Liver (tissue), 9 donors: ENCODE measurements around the gene EGFLAM. TPM values are rescaled to one million over a fixed set of nuclear protein-coding genes. Genes with fewer than 3 reads are reported as not detected.
"Not testable (repeated sequence)": the region's sequence is repeated elsewhere in the genome, so short reads cannot be mapped to it uniquely, and the experiment has no call there.

Experiments used
- DNase-seq: peaks from one replicate; pipeline ENCODE4 v3.0.0-alpha.2; 2017; ENCODE audit warnings: low spot score
- H3K27ac ChIP-seq, 2 donors: one replicate each; pipeline ENCODE4 v1.7.0; 2013; ENCODE audit warnings: inconsistent platforms in 2 of 2, low read length in 2 of 2, control low read depth in 1 of 2, low read depth in 1 of 2, mild to moderate bottlenecking in 1 of 2
- H3K27me3 ChIP-seq, 4 donors: one replicate each; pipeline versions ENCODE4 v1.6.1 to v1.7.0; 2013; ENCODE audit warnings: low read length in 3 of 4, inconsistent platforms in 1 of 4, mild to moderate bottlenecking in 1 of 4, moderate library complexity in 1 of 4; ENCODE audit not compliant: control insufficient read depth in 4 of 4, insufficient read depth in 4 of 4
- H3K36me3 ChIP-seq, 4 donors: one replicate each; pipeline versions ENCODE4 v1.6.1 to v1.7.0; 2013; ENCODE audit warnings: low read length in 3 of 4, mild to moderate bottlenecking in 3 of 4, low read depth in 1 of 4, moderate library complexity in 1 of 4; ENCODE audit not compliant: control insufficient read depth in 4 of 4, insufficient read depth in 3 of 4
- H3K4me1 ChIP-seq, 4 donors: one replicate each; pipeline versions ENCODE4 v1.6.1 to v1.7.0; 2013; ENCODE audit warnings: low read length in 3 of 4, mild to moderate bottlenecking in 3 of 4, moderate library complexity in 1 of 4; ENCODE audit not compliant: control insufficient read depth in 4 of 4, insufficient read depth in 4 of 4
- H3K4me3 ChIP-seq, 3 donors: one replicate each; pipeline versions ENCODE4 v1.6.1 to v1.7.0; 2013; ENCODE audit warnings: low read length in 3 of 3, control low read depth in 1 of 3, low read depth in 1 of 3, mild to moderate bottlenecking in 1 of 3
- H3K9ac ChIP-seq, 2 donors: one replicate each; pipeline ENCODE4 v1.7.0; 2013; ENCODE audit warnings: low read length in 2 of 2, mild to moderate bottlenecking in 2 of 2, moderate library complexity in 2 of 2, control low read depth in 1 of 2, low read depth in 1 of 2
- H3K9me3 ChIP-seq, 4 donors: one replicate each; pipeline versions ENCODE4 v1.6.1 to v1.7.0; 2013; ENCODE audit warnings: low read length in 3 of 4; ENCODE audit not compliant: control insufficient read depth in 4 of 4
- EGR1 ChIP-seq, 2 donors: IDR thresholded peaks; 2 replicates each; pipeline ENCODE4 v1.6.1; 2016 to 2018; ENCODE audit warnings: antibody characterized with exemption in 2 of 2, low read depth in 2 of 2
- FOXA1 ChIP-seq: IDR thresholded peaks from 2 replicates; pipeline ENCODE4 v1.6.1; 2016; ENCODE audit warnings: antibody characterized with exemption
- FOXA2 ChIP-seq: IDR thresholded peaks from 2 replicates; pipeline ENCODE4 v1.6.1; 2016; ENCODE audit warnings: antibody characterized with exemption
- GABPA ChIP-seq, 2 donors: IDR thresholded peaks in 1 of 2; conservative IDR thresholded peaks in 1 of 2; 2 replicates each; pipeline ENCODE4 v1.6.1; 2016; ENCODE audit warnings: antibody characterized with exemption in 2 of 2, mild to moderate bottlenecking in 1 of 2, moderate library complexity in 1 of 2
- JUND ChIP-seq, 2 donors: IDR thresholded peaks; 2 replicates each; pipeline ENCODE4 v1.6.1; 2016; ENCODE audit warnings: antibody characterized with exemption in 2 of 2
- NR2F2 ChIP-seq: IDR thresholded peaks from 2 replicates; pipeline ENCODE4 v1.6.1; 2016; ENCODE audit warnings: antibody characterized with exemption
- RXRA ChIP-seq, 2 donors: IDR thresholded peaks; 2 replicates each; pipeline ENCODE4 v1.6.1; 2017 to 2018; ENCODE audit warnings: antibody characterized with exemption in 2 of 2, mild to moderate bottlenecking in 1 of 2
- SP1 ChIP-seq: IDR thresholded peaks from 2 replicates; pipeline ENCODE4 v1.6.1; 2018; ENCODE audit warnings: antibody characterized with exemption, mild to moderate bottlenecking
- TAF1 ChIP-seq: conservative IDR thresholded peaks from 2 replicates; pipeline ENCODE4 v1.6.1; 2016; ENCODE audit warnings: antibody characterized with exemption, mild to moderate bottlenecking
- YY1 ChIP-seq: IDR thresholded peaks from 2 replicates; pipeline ENCODE4 v1.6.1; 2016; ENCODE audit warnings: antibody characterized with exemption, mild to moderate bottlenecking
- WGBS: extraction: QIAGEN DNeasy Blood & Tissue Kit; methylation state at CpG from one replicate; pipeline ENCODE4 v1.1.7; 2013; 5-methylcytosine and 5-hydroxymethylcytosine counted together
- polyA plus RNA-seq, 2 donors: library from polyadenylated mRNA; stranded (reverse) in 1 of 2; unstranded in 1 of 2; fragments of 200-250 nt in 1 of 2; fragments of >200 nt in 1 of 2; fragmentation: Nextera tagmentation in 1 of 2; extraction: Ambion mirVana in 1 of 2; gene quantifications; one replicate each; pipeline versions ENCODE4 v1.2.1 to v1.2.3, GENCODE V29; 2013 to 2015
- total RNA-seq, 2 donors: library from RNA; depleted of rRNA; stranded (reverse); fragments of >200 nt; gene quantifications; one replicate each; pipeline ENCODE4 v1.2.3, GENCODE V29; 2014
- TF ChIP-seq, protein P1 (sequence below): IDR thresholded peaks from 2 replicates; pipeline ENCODE4 v1.6.1; 2016; ENCODE audit warnings: antibody characterized with exemption, mild to moderate bottlenecking
- TF ChIP-seq, protein P2 (sequence below): fragments of 150-350 bp; IDR thresholded peaks from 2 replicates; pipeline ENCODE4 v1.5.1; 2017; ENCODE audit warnings: improper control_type of control experiment, low read depth, low read length; ENCODE audit not compliant: missing input control
- TF ChIP-seq, protein P3 (sequence below): IDR thresholded peaks from 2 replicates; pipeline ENCODE4 v1.6.1; 2016; ENCODE audit warnings: antibody characterized with exemption
- donor health status: healthy.
- donor health status: healthy.
- donor health status: healthy.
- donor health status: healthy.
- donor health status: healthy.

EGFLAM gene
- total and polyA plus RNA-seq, 4 donors, result 1.1 to 4.9 (median 1.9) TPM

DNA sequence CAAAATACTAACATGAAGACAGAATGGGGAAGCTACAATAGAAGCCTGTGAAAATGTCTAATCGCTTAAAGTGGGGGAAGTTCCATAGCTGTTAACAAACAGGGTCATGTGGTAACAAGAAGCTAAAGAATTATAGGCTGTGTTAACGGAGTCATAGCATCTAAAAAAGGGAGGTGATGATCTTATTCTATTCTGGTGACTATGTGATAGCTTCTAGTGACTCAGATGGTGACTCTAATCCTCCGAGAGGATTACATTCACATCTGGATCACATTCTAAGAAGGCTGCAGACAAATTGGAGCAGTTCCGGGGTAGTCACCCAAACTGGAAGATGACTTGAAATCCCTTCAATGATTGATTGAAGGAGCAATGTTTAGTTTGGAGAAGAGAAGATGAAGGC, 156.0 kb downstream of the EGFLAM start:
- Histone ChIP-seq H3K27me3 (peaks cover 0 to 2% (median 0%) of the 10 kb centered on the region in 4 donors), H3K4me1 (no peaks in the 10 kb centered on the region), H3K36me3 (no peaks in the 10 kb centered on the region), H3K27ac (no peak overlapping the region), H3K9ac (no peak overlapping the region), H3K4me3 (no peak overlapping the region), H3K9me3 (no peaks in the 10 kb centered on the region)
- WGBS, result 94% methylated on average over 4 of the region's 4 CpGs
- TF ChIP-seq EGR1 (IDR thresholded peaks at IDR 0.05; ENCODE audit: low read depth in 2 of 2) (no peak), TAF1 (no peak)
- DNase-seq, result no peak

DNA sequence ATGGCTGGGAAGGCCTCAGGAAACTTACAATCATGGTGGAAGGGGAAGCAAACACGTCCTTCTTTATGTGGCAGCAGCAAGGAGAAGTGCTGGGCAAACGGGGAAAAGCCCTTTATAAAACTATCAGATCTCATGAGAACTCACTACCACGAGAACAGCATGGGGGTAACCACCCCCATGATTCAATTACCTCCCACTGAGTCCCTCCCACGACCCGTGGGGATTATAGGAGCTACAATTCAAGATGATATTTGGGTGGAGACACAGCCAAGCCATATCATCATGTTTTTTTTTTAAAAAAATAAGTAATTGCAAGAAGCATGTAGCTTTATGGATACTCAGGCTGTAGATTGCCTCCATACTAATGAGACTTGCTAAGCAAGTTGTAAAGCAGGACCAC, 157.4 kb downstream of the EGFLAM start:
- WGBS, result 67% methylated on average over 5 of the region's 5 CpGs
- not testable (repeated sequence) for H3K4me1 ChIP-seq, H3K27me3 ChIP-seq, H3K9ac ChIP-seq, H3K27ac ChIP-seq, H3K36me3 ChIP-seq, H3K9me3 ChIP-seq, H3K4me3 ChIP-seq, DNase-seq

DNA sequence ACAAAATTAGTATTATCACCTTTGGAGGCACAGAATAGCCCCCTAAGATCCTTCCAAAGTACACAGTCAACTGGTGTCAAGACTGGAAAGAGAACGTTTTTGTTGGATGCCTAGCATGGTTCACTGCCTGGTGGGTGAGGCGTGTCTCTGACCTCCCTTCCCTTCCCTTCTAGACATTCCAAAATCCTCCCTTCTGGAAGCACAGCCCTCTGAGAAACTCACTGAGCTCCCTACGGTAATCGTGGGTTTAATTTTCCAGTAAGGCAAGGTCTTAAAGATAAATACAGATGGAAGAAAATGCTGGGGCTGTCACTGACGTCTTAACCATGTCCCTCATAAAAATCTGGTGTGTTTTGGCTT, 159.3 kb downstream of the EGFLAM start:
- DNase-seq, result no peak
- WGBS, result 74% methylated on average over 5 of the region's 5 CpGs

More for the DNA sequence above, 159.3 kb downstream of the EGFLAM start:
- Histone ChIP-seq H3K27ac (no peak overlapping the region), H3K9ac (no peak overlapping the region), H3K4me3 (no peak overlapping the region), H3K36me3 (no peaks in the 10 kb centered on the region), H3K4me1 (no peaks in the 10 kb centered on the region), H3K27me3 (peaks cover 0 to 2% (median 0%) of the 10 kb centered on the region in 4 donors), H3K9me3 (no peaks in the 10 kb centered on the region)
- no peak for TF ChIP-seq GABPA (IDR thresholded peaks at IDR 0.05 in 1 of 2, conservative IDR thresholded peaks at IDR 0.05 in 1 of 2)
- TF ChIP-seq JUND (IDR thresholded peaks at IDR 0.05), result no peak
- no peak for TF ChIP-seq YY1
- TF ChIP-seq TAF1, result no peak
- TF ChIP-seq, protein P1, sequence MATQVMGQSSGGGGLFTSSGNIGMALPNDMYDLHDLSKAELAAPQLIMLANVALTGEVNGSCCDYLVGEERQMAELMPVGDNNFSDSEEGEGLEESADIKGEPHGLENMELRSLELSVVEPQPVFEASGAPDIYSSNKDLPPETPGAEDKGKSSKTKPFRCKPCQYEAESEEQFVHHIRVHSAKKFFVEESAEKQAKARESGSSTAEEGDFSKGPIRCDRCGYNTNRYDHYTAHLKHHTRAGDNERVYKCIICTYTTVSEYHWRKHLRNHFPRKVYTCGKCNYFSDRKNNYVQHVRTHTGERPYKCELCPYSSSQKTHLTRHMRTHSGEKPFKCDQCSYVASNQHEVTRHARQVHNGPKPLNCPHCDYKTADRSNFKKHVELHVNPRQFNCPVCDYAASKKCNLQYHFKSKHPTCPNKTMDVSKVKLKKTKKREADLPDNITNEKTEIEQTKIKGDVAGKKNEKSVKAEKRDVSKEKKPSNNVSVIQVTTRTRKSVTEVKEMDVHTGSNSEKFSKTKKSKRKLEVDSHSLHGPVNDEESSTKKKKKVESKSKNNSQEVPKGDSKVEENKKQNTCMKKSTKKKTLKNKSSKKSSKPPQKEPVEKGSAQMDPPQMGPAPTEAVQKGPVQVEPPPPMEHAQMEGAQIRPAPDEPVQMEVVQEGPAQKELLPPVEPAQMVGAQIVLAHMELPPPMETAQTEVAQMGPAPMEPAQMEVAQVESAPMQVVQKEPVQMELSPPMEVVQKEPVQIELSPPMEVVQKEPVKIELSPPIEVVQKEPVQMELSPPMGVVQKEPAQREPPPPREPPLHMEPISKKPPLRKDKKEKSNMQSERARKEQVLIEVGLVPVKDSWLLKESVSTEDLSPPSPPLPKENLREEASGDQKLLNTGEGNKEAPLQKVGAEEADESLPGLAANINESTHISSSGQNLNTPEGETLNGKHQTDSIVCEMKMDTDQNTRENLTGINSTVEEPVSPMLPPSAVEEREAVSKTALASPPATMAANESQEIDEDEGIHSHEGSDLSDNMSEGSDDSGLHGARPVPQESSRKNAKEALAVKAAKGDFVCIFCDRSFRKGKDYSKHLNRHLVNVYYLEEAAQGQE, result no peak
- no peak for TF ChIP-seq SP1
- TF ChIP-seq, protein P2, sequence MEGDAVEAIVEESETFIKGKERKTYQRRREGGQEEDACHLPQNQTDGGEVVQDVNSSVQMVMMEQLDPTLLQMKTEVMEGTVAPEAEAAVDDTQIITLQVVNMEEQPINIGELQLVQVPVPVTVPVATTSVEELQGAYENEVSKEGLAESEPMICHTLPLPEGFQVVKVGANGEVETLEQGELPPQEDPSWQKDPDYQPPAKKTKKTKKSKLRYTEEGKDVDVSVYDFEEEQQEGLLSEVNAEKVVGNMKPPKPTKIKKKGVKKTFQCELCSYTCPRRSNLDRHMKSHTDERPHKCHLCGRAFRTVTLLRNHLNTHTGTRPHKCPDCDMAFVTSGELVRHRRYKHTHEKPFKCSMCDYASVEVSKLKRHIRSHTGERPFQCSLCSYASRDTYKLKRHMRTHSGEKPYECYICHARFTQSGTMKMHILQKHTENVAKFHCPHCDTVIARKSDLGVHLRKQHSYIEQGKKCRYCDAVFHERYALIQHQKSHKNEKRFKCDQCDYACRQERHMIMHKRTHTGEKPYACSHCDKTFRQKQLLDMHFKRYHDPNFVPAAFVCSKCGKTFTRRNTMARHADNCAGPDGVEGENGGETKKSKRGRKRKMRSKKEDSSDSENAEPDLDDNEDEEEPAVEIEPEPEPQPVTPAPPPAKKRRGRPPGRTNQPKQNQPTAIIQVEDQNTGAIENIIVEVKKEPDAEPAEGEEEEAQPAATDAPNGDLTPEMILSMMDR, result no peak
- no peak for TF ChIP-seq FOXA2
- TF ChIP-seq FOXA1, result no peak
- TF ChIP-seq, protein P3, sequence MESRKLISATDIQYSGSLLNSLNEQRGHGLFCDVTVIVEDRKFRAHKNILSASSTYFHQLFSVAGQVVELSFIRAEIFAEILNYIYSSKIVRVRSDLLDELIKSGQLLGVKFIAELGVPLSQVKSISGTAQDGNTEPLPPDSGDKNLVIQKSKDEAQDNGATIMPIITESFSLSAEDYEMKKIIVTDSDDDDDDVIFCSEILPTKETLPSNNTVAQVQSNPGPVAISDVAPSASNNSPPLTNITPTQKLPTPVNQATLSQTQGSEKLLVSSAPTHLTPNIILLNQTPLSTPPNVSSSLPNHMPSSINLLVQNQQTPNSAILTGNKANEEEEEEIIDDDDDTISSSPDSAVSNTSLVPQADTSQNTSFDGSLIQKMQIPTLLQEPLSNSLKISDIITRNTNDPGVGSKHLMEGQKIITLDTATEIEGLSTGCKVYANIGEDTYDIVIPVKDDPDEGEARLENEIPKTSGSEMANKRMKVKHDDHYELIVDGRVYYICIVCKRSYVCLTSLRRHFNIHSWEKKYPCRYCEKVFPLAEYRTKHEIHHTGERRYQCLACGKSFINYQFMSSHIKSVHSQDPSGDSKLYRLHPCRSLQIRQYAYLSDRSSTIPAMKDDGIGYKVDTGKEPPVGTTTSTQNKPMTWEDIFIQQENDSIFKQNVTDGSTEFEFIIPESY, result no peak
- TF ChIP-seq RXRA (IDR thresholded peaks at IDR 0.05), result no peak
- no peak for TF ChIP-seq NR2F2
